ENCODE results near the gene GNPTAB. TPM values are rescaled to one million over a fixed set of nuclear protein-coding genes. Genes with fewer than 3 reads are reported as not detected.
"Not testable (repeated sequence)": the region's sequence is repeated elsewhere in the genome, so short reads cannot be mapped to it uniquely, and the experiment has no call there.

GNPTAB gene
- total RNA-seq (2014; rRNA removed; shearing (Covaris generic)), result 10.4 and 13.6 TPM in 2 replicates

GRCh38 chr12:101830367-101831325 is at the start of gene GNPTAB:
TSS of gene GNPTAB (minus strand) at chr12:101830959. CDS start at chr12:101830675, 284 bp downstream.
- in situ Hi-C loops (cut with HindIII; ENCODE audit: low sequenced_read_pairs), result no loop called here
- DNase-seq (ENCODE audit: low spot score), result peak; percentile 92

GRCh38 chr12:101878243-101878821 is 47.6 kb upstream of the GNPTAB start:
- in situ Hi-C loops (cut with HindIII; ENCODE audit: low sequenced_read_pairs), result no loop called here
- DNase-seq (ENCODE audit: low spot score), result no peak

- in situ Hi-C loops (cut with HindIII; ENCODE audit: low sequenced_read_pairs), result no loop called here
- DNase-seq (ENCODE audit: low spot score), result no peak
These were observed 47.1 kb upstream of the GNPTAB start for GRCh38 chr12:101877806-101878242.

- DNase-seq (ENCODE audit: low spot score), result peak; percentile 9
- in situ Hi-C loops (cut with HindIII; ENCODE audit: low sequenced_read_pairs), result no loop called here
These were observed 46.4 kb upstream of the GNPTAB start, which contains the start of gene DRAM1 for GRCh38 chr12:101876861-101877805. TSS of gene DRAM1 (plus strand) at chr12:101877580. CDS start at chr12:101877790, 210 bp downstream.

GRCh38 chr12:101876322-101876860 is 45.6 kb upstream of the GNPTAB start:
- in situ Hi-C loops (cut with HindIII; ENCODE audit: low sequenced_read_pairs), result no loop called here
- no peak for DNase-seq (ENCODE audit: low spot score)

- no peak for DNase-seq (ENCODE audit: low spot score)
- in situ Hi-C loops (cut with HindIII; ENCODE audit: low sequenced_read_pairs), result no loop called here
These were observed 44.4 kb upstream of the GNPTAB start for GRCh38 chr12:101875162-101875561.

- in situ Hi-C loops (cut with HindIII; ENCODE audit: low sequenced_read_pairs), result no loop called here
- no peak for DNase-seq (ENCODE audit: low spot score)
These were observed 40.2 kb upstream of the GNPTAB start for GRCh38 chr12:101870925-101871324.

GRCh38 chr12:101867619-101868018 is 36.9 kb upstream of the GNPTAB start:
- DNase-seq (ENCODE audit: low spot score); in situ Hi-C loops (cut with HindIII; ENCODE audit: low sequenced_read_pairs): not testable (repeated sequence)

- no peak for DNase-seq (ENCODE audit: low spot score)
- in situ Hi-C loops (cut with HindIII; ENCODE audit: low sequenced_read_pairs), result no loop called here
These were observed 36.0 kb upstream of the GNPTAB start for GRCh38 chr12:101866615-101867373.

GRCh38 chr12:101863981-101864380 is 33.2 kb upstream of the GNPTAB start:
- DNase-seq (ENCODE audit: low spot score), result no peak
- in situ Hi-C loops (cut with HindIII; ENCODE audit: low sequenced_read_pairs), result no loop called here

GRCh38 chr12:101862245-101862644 is 31.5 kb upstream of the GNPTAB start:
- no peak for DNase-seq (ENCODE audit: low spot score)
- in situ Hi-C loops (cut with HindIII; ENCODE audit: low sequenced_read_pairs), result no loop called here

- in situ Hi-C loops (cut with HindIII; ENCODE audit: low sequenced_read_pairs); DNase-seq (ENCODE audit: low spot score): not testable (repeated sequence)
These were observed 30.9 kb upstream of the GNPTAB start for GRCh38 chr12:101861688-101862087.

- in situ Hi-C loops (cut with HindIII; ENCODE audit: low sequenced_read_pairs), result no loop called here
These were observed 29.2 kb upstream of the GNPTAB start for GRCh38 chr12:101859664-101860607.

GRCh38 chr12:101858361-101858760 is 27.6 kb upstream of the GNPTAB start:
- no peak for DNase-seq (ENCODE audit: low spot score)
- in situ Hi-C loops (cut with HindIII; ENCODE audit: low sequenced_read_pairs), result no loop called here

More at GRCh38 chr12:101859664-101860607, 29.2 kb upstream of the GNPTAB start:
- DNase-seq (ENCODE audit: low spot score), result no peak

GRCh38 chr12:101857043-101857558 is 26.3 kb upstream of the GNPTAB start:
- in situ Hi-C loops (cut with HindIII; ENCODE audit: low sequenced_read_pairs), result no loop called here
- no peak for DNase-seq (ENCODE audit: low spot score)

GRCh38 chr12:101856614-101857013 is 25.9 kb upstream of the GNPTAB start:
- in situ Hi-C loops (cut with HindIII; ENCODE audit: low sequenced_read_pairs), result not testable (repeated sequence)

GRCh38 chr12:101855976-101856375 is 25.2 kb upstream of the GNPTAB start:
- in situ Hi-C loops (cut with HindIII; ENCODE audit: low sequenced_read_pairs), result no loop called here
- no peak for DNase-seq (ENCODE audit: low spot score)

More at GRCh38 chr12:101856614-101857013, 25.9 kb upstream of the GNPTAB start:
- not testable (repeated sequence) for DNase-seq (ENCODE audit: low spot score)

Data from G401 (cell line).